Tibial nerve (tissue), 4 donors: Measurements from ENCODE around the gene KLB. TPM values are rescaled to one million over a fixed set of nuclear protein-coding genes. Genes with fewer than 3 reads are reported as not detected.

ENCODE experiments used
- DNase-seq, 2 donors: peaks; one replicate each; pipeline ENCODE4 v3.0.0-alpha.2; 2019; ENCODE audit warnings: low spot score in 2 of 2
- H3K27ac ChIP-seq, 4 donors: fragments of 200-600 bp; sonication (generic) in 3 of 4; one replicate each; pipeline ENCODE4 v1.5.1; 2017 to 2019; ENCODE audit warnings: mild to moderate bottlenecking in 1 of 4
- H3K27me3 ChIP-seq, 2 donors: fragments of 200-600 bp; sonication (generic) in 1 of 2; one replicate each; pipeline versions ENCODE4 v1.5.1 to v1.6.0; 2017 to 2019
- H3K36me3 ChIP-seq, 3 donors: fragments of 200-600 bp; sonication (generic); one replicate each; pipeline ENCODE4 v1.5.1; 2018 to 2019
- H3K4me1 ChIP-seq, 4 donors: fragments of 200-600 bp; sonication (generic) in 3 of 4; one replicate each; pipeline ENCODE4 v1.5.1; 2017 to 2019
- H3K4me3 ChIP-seq, 4 donors: fragments of 200-600 bp; sonication (generic) in 3 of 4; one replicate each; pipeline ENCODE4 v1.5.1; 2017 to 2019; ENCODE audit warnings: mild to moderate bottlenecking in 1 of 4, moderate library complexity in 1 of 4
- H3K9me3 ChIP-seq, 4 donors: fragments of 200-600 bp; sonication (generic) in 3 of 4; one replicate each; pipeline ENCODE4 v1.5.1; 2017 to 2019
- CTCF ChIP-seq, 5 experiments: fragments of 200-600 bp in 3 of 5; fragments of 450-650 bp in 2 of 5; sonication (generic) in 3 of 5; IDR thresholded peaks; one replicate each; pipeline ENCODE4 v1.5.1; 2016 to 2019; ENCODE audit warnings: antibody characterized with exemption in 5 of 5, mild to moderate bottlenecking in 3 of 5, moderate library complexity in 2 of 5
- EP300 ChIP-seq, 2 donors: sonication (generic); formaldehyde crosslinking; IDR thresholded peaks; one replicate each; pipeline ENCODE4 v1.6.1; 2017; ENCODE audit warnings: antibody characterized with exemption in 2 of 2, mild to moderate bottlenecking in 1 of 2
- POLR2A ChIP-seq, 2 donors: fragments of 450-650 bp; IDR thresholded peaks; one replicate each; pipeline ENCODE4 v1.6.1; 2017; ENCODE audit warnings: antibody characterized with exemption in 2 of 2, mild to moderate bottlenecking in 2 of 2, moderate library complexity in 2 of 2
- WGBS, 2 donors: methylation state at CpG; one replicate each; pipeline ENCODE4 v1.1.5; 2018; 5-methylcytosine and 5-hydroxymethylcytosine counted together
- total RNA-seq, 4 donors: library from RNA; depleted of rRNA; stranded (reverse); fragments of >200 nt; gene quantifications; one replicate each; pipeline ENCODE4 v1.1.0, GENCODE V29; 2016

KLB gene
- total RNA-seq, 4 donors from 2014 or later: 1.6 to 10.2 (median 3.4) TPM

- WGBS, 2 donors: 81 to 94% methylated on average over 2 of the region's 2 CpGs
- Histone ChIP-seq H3K27me3 (no peaks in the 10 kb centered on the region), H3K27ac (no peak overlapping the region), H3K4me1 (no peaks in the 10 kb centered on the region), H3K4me3 (no peak overlapping the region), H3K9me3 (no peaks in the 10 kb centered on the region), H3K36me3 (no peaks in the 10 kb centered on the region)
- DNase-seq: no peak
- TF ChIP-seq POLR2A (IDR thresholded peaks at IDR 0.05) (no peak), CTCF (IDR thresholded peaks at IDR 0.05) (no peak), EP300 (IDR thresholded peaks at IDR 0.05) (no peak)
Measured at GRCh38 chr4:39441593-39441992, 34.9 kb downstream of the KLB start.

- H3K4me1 ChIP-seq: peaks cover 0 to 9% (median 2%) of the 10 kb centered on the region in 4 donors
Measured at GRCh38 chr4:39442998-39443397, 36.3 kb downstream of the KLB start.

GRCh38 chr4:39446483-39446841 is 39.7 kb downstream of the KLB start:
- no peak for TF ChIP-seq POLR2A (IDR thresholded peaks at IDR 0.05)
- no peak for TF ChIP-seq EP300 (IDR thresholded peaks at IDR 0.05)
- TF ChIP-seq CTCF (IDR thresholded peaks at IDR 0.05): no peak
- H3K36me3 ChIP-seq: peaks cover 0 to 30% (median 0%) of the 10 kb centered on the region in 3 donors
- H3K4me1 ChIP-seq: peaks cover 0 to 9% (median 2%) of the 10 kb centered on the region in 4 donors
- DNase-seq: no peak
- no peaks in the 10 kb centered on the region for H3K27me3 ChIP-seq
- peak overlapping the region in 2 of 4 donors; percentile 40 to 46 for H3K4me3 ChIP-seq
- H3K27ac ChIP-seq: no peak overlapping the region
- H3K9me3 ChIP-seq: no peaks in the 10 kb centered on the region
- WGBS, 2 donors: 84 to 96% methylated on average over 18 to 20 of the region's 20 CpGs

More at GRCh38 chr4:39442998-39443397, 36.3 kb downstream of the KLB start:
- no peak for DNase-seq
- no peaks in the 10 kb centered on the region for H3K27me3 ChIP-seq
- H3K36me3 ChIP-seq: no peaks in the 10 kb centered on the region
- no peak overlapping the region for H3K4me3 ChIP-seq
- H3K9me3 ChIP-seq: no peaks in the 10 kb centered on the region
- no peak overlapping the region for H3K27ac ChIP-seq
- TF ChIP-seq EP300 (IDR thresholded peaks at IDR 0.05): no peak
- no peak for TF ChIP-seq POLR2A (IDR thresholded peaks at IDR 0.05)
- no peak for TF ChIP-seq CTCF (IDR thresholded peaks at IDR 0.05)
- WGBS, 2 donors: 84 to 87% methylated on average over 4 of the region's 4 CpGs

GRCh38 chr4:39446842-39447573 is 40.3 kb downstream of the KLB start:
- Histone ChIP-seq H3K27me3 (no peaks in the 10 kb centered on the region), H3K36me3 (peaks cover 0 to 35% (median 2%) of the 10 kb centered on the region in 3 donors), H3K4me1 (peaks cover 0 to 9% (median 2%) of the 10 kb centered on the region in 4 donors), H3K4me3 (peak overlapping the region; percentile 20 to 46 (median 32)), H3K27ac (peak overlapping the region in 2 of 4 donors; percentile 4 to 21), H3K9me3 (no peaks in the 10 kb centered on the region)
- WGBS, 2 donors: 9 to 11% methylated on average over 23 to 39 of the region's 61 CpGs
- DNase-seq: no peak
- TF ChIP-seq EP300 (IDR thresholded peaks at IDR 0.05) (no peak), POLR2A (IDR thresholded peaks at IDR 0.05) (no peak), CTCF (IDR thresholded peaks at IDR 0.05) (peak in 2 of 5 experiments; percentile 21 to 25)

GRCh38 chr4:39450618-39451017 is 43.9 kb downstream of the KLB start:
- 70 to 89% methylated on average over 2 of the region's 2 CpGs for WGBS, 2 donors
- no peaks in the 10 kb centered on the region for H3K9me3 ChIP-seq
- H3K27me3 ChIP-seq: no peaks in the 10 kb centered on the region
- H3K4me3 ChIP-seq: no peak overlapping the region
- no peak for DNase-seq
- peaks cover 5 to 71% (median 18%) of the 10 kb centered on the region in 3 donors for H3K36me3 ChIP-seq
- TF ChIP-seq CTCF (IDR thresholded peaks at IDR 0.05): no peak
- peaks cover 0 to 18% (median 2%) of the 10 kb centered on the region in 4 donors for H3K4me1 ChIP-seq
- no peak overlapping the region for H3K27ac ChIP-seq
